Right renal cortex interstitium (tissue), 3 donors: ENCODE data around the gene DNAJA4. TPM values are rescaled to one million over a fixed set of nuclear protein-coding genes. Genes with fewer than 3 reads are reported as not detected.

Source experiments
- polyA plus RNA-seq, 3 donors: library from polyadenylated mRNA; unstranded; fragments of 120-200 nt; gene quantifications; one replicate each; pipeline ENCODE4 v1.2.1, GENCODE V29; 2013; ENCODE audit not compliant: insufficient read length in 3 of 3

Gene DNAJA4
- polyA plus RNA-seq, 3 donors = 20.2 to 23.3 (median 21.9) TPM

Other genes starting within 250 kb of the DNAJA4 start
- gene TBC1D2B, start 186.9 kb upstream of the DNAJA4 start, polyA plus RNA-seq = 10 to 100 TPM; 25.9 to 28.7 (median 26.6) TPM
- gene SH2D7, start 172.0 kb upstream of the DNAJA4 start, polyA plus RNA-seq = under 1 TPM; 0.44 to 0.58 (median 0.55) TPM
- 10 to 100 TPM; 28.2 to 33.0 (median 30.0) TPM for gene CIB2, start 133.1 kb upstream of the DNAJA4 start, polyA plus RNA-seq
- 10 to 100 TPM; 54.6 to 59.6 (median 55.3) TPM for gene IDH3A, start 115.2 kb upstream of the DNAJA4 start, polyA plus RNA-seq
- 1 to 10 TPM in 1 of 3 donors, under 1 TPM in 2; 0.34 to 1.1 (median 0.74) TPM for gene ACSBG1, start 30.0 kb upstream of the DNAJA4 start, polyA plus RNA-seq
- gene SKIC8, start 35.0 kb downstream of the DNAJA4 start, polyA plus RNA-seq = 100 to 1,000 TPM; 109 to 121 (median 118) TPM
- 10 to 100 TPM; 52.7 to 55.2 (median 53.8) TPM for gene CRABP1, start 75.8 kb downstream of the DNAJA4 start, polyA plus RNA-seq
- gene IREB2, start 173.7 kb downstream of the DNAJA4 start, polyA plus RNA-seq = 10 to 100 TPM; 59.7 to 68.9 (median 64.6) TPM
- 10 to 100 TPM in 1 of 3 donors, 1 to 10 TPM in 2; 7.3 to 10.8 (median 8.7) TPM for gene HYKK, start 243.0 kb downstream of the DNAJA4 start, polyA plus RNA-seq